Hippocampal formation (tissue), 2 donors: Measurements from ENCODE around the gene VWA8.
"Not testable (repeated sequence)": the region's sequence is repeated elsewhere in the genome, so short reads cannot be mapped to it uniquely, and the experiment has no call there.

Source experiments
- DNase-seq, 2 donors: peaks; one replicate each; lab custom pipeline; 2025; lab: John Stamatoyannopoulos, UW

The VWA8 gene

DNA sequence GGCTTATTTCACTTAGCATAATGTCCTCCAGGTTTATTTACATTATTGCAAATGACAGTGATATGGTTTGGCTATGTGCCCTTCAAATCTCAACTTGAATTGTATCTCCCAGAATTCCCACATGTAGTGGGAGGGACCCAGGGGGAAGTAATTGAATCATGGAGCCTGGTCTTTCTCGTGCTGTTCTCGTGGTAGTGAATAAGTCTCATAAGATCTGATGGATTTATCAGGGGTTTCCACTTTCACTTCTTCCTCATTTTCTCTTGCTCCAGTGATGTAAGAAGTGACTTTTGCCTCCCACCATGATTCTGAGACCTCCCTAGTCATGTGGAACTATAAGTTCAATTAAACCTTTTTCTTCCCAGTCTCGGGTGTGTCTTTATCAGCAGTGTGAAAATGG, 109.6 kb downstream of the VWA8 start:
- no peak for DNase-seq

DNA sequence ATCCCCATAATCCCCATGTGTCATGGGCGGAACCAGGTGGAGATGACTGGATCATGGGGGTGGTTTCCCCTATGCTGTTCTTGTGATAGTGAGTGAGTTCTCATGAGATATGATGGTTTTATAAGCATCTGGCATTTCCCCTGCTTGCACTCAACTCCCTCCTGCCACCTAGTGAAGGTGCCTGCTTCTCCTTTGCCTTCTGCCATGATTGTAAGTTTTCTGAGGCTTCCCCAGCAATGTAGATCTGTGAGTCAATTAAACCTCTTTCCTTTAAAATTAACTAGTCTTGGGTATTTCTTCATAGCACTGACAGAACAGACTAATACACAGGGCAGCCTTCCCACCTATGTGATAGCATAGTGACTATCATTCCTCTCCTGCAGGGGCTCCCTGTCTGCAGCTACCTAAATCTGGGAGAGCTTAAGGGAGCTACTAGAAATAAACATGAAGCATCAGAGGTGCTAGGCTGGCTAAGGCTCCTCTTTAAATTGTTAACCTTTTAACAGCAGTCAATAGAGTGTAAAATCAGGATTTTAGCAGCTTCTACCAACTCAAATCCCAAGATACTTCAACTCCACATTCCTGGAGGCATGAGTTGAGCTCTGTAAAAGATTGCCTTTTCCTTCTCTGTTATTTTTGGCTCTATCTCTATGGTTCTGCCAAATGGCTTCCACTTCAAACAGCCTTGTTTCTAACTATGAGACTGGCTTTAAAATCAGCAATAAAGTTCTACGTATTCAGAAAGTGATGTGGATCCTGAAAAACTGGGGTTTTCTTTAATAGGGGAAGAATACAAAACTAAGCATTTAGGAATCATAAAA, 112.3 kb downstream of the VWA8 start:
- DNase-seq, result no peak

DNA sequence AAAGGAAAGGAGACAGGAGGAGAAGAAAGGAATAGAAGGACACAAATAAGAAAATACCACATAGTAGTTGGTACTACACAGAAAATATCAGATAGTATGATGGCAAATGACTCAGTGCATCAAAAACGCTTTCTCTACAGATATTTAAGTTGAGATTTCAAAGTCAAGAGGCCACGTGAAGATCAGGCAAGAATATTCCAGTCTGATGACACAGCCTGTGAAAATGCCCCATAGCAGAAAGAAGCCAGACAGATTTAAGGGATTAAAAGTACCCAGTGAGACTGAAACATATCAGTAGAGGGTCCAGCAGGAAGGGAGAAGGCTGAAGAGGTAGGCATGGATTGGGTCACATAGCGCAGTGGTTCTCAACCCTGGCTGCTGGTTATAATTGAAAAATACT, 113.7 kb downstream of the VWA8 start:
- DNase-seq, result no peak

DNA sequence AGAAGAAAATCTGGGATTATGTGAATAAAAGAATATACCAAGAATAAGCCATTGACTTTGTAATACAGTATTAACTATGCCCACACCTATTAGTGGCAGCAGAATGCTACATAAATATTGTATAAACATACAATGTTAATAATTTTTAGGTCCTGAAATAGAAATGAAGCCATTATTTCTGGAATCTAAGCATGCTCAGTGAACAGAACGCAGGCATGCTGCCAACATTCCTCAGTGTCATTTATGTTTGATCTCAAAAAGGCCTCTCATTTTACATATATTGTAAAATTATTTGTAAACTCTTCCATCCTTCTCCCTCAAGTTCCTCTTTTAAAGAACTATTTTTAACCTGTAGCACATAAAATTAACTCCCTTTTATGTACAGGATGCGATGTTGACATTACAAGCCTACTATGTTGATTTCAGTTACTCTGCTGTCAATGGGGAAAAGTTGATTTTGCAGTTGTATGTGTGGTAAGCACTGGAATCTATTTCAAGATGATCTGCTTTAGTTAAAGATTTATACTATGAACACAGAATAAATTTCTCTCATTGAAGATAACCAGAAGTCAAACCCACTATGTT, 118.8 kb downstream of the VWA8 start:
- DNase-seq, result no peak

DNA sequence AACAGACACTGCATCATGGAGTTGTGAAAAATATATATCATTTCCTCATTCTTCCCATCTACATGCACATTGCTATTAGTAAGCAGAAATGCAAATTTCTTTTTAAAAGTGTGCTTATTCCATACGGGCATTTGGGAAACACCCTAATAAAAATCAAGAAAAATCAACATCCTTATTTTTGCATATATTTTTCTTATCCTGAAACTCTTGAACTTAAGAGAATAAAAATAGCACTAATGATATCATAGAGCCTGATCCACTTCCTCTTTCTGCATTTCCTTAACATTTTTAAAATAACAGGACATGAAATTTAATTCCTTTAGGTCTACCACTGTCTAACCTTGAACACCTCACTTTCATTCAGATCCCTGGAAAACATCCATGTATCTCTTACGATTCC, 123.3 kb downstream of the VWA8 start:
- DNase-seq, result no peak

DNA sequence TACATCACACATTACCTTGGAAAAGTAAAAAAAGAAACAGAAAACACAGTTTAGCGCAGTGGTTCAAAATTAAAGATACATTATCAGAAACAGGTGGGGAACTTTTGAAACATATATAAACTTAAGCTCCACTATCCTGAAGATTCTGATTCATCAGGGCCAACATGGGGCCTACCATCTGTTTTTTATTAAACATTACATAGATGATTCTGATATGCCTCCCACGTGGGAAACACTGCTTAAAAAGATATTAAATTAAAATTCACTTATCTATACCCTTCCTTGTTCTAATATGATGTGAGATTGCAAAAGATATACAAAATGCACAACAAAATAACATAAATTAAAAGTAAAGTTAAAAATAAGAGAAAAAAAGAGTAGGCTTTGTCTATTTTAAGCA, 125.0 kb downstream of the VWA8 start:
- DNase-seq, result no peak

DNA sequence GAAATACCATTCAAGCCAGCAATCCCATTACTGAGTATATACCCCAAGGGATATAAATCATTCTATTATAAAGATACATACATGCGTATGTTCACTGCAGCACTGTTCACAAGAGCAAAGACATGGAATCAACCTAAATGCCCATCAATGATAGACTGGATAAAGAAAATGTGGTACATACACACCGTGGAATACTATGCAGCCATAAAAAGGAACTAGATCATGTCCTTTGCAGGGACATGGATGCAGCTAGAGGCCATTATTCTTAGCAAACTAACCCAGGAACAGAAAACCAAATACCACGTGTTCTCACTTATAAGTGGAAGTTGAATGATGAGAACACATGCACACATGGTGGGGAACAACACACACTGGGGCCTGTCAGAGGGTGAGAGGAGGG, 126.2 kb downstream of the VWA8 start:
- not testable (repeated sequence) for DNase-seq

DNA sequence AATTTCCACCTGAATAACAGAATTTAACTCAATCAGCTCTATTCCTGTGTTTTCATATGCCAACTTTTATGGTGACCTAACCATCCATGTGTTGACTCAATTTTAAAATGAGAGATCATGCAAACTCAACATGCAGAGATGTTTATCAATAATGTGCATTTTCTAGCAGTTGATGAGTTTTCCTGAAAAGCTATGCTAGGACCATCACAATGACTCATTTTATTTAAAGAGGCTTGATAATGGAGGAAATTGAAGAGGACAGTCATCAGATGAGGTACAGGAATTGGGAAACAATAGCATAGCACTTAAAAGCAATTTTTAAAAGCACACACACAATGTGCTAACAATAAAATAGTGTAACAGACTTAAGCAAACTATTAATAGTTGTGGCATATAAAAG, 127.1 kb downstream of the VWA8 start:
- no peak for DNase-seq

DNA sequence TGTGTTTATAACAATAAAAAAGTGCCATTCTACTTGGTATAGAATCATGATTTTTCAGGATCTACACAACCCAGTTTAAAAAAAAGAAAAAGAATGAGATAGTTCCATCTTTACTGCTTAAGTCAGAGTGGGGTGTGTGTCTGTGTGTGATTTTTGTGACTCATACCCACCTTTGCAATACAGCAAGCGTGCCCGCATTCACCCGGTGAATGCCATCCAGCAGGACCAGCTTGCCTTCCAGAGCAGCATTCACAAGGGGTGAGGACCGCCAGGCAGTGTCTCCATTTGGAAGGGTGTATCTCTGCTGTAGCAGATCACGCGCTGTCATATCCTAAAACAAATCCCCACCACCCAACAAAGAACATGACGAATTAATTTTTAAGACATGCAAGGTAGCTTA, 127.7 kb downstream of the VWA8 start:
- no peak for DNase-seq

DNA sequence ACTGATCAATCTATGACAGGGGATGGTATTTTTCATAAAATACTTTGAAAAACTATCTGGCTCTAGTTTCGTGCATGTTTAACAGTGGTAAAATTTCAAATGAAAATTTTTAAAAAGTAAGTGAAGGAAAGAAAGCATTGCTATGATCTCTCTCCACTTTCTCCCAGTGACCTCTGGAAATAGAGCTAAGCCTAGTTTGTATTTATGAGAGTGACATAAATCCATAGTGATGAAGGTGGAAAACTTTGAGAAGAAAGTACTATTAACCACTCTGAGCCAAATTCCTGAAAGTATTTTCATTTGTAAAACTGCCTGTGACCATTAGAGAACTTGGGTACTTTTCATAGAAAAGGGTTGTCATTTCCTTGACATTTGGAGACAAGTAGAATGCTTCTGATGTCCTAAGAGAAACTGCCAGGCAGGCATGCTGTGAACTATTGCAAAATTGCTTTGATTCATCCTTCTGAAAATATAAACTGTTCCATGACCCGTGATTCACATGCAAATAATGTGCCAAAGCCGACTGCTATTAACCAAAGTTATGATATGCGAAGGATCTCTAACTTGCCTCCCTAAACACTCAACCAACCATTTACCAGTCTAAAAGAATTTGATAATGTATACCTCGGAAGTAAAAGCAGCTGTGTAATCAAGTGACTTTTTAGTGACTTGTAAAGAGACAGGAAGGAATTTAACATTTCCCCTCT, 133.2 kb downstream of the VWA8 start:
- no peak for DNase-seq

DNA sequence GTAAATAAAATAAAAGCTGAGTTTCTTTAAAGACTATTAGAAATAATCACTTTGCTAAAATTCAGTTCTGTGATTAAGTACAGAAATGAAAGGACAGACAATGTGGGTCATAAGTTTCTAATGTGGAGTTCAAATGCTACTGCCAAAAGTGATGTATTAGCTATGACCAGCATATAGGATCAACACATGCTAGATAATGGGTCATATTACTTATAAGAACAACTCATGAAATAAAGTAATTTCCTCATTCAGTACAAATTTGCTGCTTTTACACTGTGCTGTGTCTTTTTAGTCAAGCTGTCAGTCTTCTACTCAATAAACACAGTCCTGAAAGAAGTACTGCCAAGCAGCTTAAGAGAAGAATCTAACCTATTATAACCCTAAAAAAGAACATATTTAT, 135.2 kb downstream of the VWA8 start:
- DNase-seq, result no peak

DNA sequence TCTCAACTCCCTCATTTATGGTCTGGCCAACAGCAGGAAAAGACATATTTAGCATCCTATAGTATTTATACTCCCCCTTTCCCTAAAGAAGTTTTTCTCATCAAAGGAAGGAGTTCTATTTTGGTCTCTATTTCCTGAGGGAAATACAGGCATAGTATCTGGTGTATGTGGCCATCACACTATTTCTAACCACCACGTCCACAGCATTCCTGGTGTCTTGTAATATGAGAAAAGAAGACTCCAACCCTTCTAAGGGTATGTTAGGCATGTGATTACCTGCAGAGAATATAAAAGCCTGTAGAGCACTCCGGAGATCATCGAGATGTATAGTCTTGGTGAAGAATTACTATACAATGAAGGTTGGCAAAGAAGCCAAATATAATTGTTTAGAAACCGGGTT, 137.4 kb downstream of the VWA8 start:
- DNase-seq, result no peak

DNA sequence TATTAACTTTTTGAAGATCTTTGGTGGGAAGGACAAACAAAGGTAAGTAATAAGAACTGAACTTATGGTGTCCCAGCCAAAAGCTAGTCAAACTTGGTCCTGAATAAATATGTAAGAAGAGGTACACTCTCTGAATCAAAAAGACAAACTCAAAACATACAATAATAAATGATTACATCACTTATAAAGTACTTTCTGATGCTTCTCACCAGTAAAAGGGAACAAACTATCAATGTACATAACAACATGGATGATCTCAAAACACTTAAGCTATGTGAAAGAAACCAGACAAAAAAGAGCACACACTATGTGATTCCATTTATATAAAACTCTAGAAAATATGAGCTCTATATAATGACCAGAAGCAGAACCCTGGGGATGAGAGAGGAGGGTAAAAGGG, 138.3 kb downstream of the VWA8 start:
- no peak for DNase-seq

DNA sequence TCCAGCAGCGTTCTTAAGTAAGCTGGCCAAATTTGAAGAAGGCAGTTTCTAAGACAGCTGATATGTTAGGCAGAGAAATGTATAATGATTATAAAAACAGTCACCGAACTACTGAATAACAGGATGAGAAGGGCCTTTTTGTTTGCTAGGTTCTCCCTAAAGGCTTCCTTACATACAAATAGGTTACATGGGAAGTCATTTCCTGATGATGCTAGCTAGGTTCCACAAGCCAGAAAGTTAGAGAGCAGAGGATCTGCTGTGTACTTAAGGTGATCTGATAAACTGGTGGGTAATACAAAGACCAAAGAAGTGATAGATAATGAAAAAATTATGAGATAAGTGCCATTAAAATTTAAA, 139.7 kb downstream of the VWA8 start:
- DNase-seq, result no peak

DNA sequence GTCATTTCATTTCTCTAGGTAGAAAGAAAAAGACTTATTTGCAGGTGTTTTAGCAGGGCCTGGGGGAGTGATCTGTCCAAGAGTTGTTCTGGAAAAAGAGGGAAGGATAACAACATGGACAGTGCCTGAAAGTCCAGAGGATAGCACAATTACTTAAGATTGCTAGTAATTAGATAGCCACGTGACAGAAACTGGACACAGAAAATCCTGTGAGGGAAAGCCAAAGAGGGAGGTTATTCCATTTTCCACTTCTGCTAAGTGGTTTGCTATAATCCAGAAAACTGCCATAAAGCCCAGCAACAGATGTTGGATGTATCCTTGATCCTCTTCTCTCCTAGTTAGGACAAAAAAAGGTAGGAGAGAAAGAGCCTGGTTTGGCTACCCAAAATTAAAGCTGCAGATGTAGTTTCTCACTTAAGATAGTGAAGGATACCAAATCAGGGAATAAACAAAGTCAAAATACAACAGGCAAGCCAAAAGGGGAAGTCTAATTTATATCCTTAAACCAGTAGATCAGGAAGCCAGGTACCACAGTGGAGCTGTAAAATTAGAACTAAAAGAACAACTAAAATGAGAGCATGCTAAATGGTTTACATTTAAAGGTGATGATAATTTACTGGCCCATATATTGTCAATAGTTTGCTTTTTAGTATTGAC, 140.2 kb downstream of the VWA8 start:
- DNase-seq, result no peak

DNA sequence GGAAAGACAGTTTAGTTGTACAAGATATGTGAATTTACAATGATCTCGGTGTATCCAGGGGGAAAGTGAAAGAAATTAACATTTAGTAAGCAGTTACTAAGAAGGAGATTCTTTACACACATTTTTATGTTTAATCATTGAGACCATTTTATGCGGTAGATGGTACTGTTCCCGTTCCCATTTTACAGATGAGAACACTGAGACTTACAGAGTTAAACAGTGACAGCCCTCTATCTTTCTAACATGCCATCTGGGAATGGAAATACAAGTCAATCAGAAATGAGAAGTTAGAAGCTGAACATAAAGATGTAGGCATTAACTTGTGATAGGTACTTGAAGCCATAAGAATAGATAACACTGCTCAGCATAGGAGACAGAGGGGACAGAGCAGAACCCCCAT, 144.9 kb downstream of the VWA8 start:
- no peak for DNase-seq

DNA sequence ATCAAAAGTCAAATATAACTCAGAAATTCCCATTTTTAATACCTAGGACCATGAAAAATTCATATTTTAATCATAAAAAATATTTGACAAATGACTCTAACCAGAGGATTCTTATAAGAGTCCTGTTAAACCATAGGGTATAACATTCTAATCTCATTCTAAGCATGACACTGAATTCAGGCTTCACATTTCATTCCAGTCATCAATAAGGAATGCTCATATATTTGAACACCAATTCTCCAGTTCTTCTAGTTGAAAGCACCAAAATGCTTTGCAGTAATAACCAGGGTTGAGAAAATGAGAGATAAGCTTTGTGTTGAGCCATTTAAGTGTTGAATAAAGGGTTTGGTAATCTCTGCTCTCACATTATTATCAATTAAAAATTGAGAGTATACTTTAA, 147.5 kb downstream of the VWA8 start:
- DNase-seq, result no peak

DNA sequence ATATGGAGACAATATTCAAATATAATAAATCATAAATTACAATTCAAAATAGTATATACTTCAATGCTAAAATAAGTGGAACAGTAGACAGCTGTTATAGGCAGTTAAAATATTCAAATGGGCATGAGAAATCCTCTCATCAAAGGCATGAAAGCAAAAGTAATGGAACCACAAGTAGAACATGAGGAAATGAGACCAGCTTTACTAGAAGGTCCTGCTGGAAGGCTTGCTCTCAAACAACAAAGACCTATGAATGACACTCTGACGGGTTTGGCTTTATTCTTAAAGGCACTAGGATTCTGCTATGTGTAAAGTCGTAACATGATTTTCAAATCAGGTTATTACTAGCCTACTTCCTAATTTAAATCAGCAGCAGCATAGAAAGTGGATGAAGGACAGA, 148.1 kb downstream of the VWA8 start:
- no peak for DNase-seq

DNA sequence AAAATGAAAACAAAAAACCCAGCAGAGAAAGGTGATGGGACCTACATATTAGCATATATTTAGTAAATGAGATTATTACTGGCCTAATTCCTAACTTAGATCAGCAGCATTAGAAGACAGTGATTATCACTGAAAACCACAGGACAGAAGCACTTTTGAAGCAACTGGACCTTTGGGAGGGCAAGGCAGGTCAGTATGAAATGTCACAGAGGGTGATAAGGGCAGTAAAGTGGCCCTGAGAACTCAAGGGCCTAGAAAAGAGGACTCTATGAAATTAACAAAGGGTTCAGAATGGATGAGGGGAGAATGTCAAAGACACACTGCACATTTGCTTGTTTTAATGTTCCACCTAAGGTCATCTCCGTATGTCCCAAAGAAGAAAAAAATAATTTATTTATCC, 148.7 kb downstream of the VWA8 start:
- DNase-seq, result no peak

DNA sequence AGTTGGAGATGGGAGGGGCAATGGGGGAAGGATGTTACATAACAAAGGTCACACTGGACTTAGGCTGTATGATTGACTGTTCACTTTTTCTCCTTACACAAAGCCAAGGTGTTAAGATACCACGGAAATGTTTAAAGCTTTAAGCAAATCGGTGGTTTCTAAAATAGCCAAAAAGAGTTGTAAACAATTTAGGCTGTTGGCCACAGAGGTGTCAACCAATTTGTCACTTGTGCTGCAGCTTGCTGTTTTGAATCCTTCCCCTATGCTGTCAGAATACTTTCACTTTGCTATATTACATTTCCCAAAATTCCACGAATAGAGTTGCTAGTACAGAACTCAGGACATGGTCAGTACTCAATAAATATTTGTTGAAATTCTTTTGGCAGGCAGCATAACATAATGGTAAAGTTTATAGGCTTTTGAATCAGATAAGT, 149.3 kb downstream of the VWA8 start:
- DNase-seq, result no peak

DNA sequence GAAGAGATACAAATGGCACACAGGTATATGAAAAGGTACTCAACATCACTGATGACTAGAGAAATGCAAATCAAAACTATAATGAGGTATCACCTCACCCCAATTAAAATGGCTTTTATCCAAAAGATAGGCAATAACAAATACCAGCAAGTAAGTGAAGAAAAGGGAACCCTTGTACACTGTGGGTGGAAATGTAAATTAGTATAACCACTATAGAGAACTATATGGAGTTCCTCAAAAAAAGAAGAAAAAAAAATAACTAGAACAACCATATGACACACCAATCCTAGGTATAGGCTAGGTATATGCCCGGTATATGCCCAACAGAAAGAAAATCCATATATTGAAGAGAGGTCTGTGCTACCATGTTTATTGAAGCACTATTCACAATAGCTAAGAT, 150.9 kb downstream of the VWA8 start:
- no peak for DNase-seq

DNA sequence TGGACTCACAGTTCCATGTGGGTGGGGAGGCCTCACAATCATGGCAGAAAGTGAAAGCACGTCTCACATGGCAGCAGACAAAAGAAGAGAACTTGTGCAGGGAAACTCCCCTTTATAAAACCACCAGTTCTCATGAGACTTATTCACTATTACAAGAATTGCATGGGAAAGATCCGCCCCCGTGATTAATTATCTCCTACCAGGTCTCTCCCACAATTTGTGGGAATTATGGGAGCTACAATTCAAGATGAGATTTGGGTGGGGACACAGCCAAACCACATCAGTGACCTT, 157.5 kb downstream of the VWA8 start:
- DNase-seq, result not testable (repeated sequence)
